ENCODE results near the gene DNAJB11. TPM values are rescaled to one million over a fixed set of nuclear protein-coding genes. Genes with fewer than 3 reads are reported as not detected.
"Not testable (repeated sequence)": the region's sequence is repeated elsewhere in the genome, so short reads cannot be mapped to it uniquely, and the experiment has no call there.

DNAJB11 gene
- total RNA-seq, 1 experiment from 2014 or later, result 237 TPM

- no peak for DNase-seq (ENCODE audit: low read depth)
Measured at GRCh38 chr3:186551387-186551786, 19.1 kb upstream of the DNAJB11 start.

- DNase-seq (ENCODE audit: low read depth), result no peak
Measured at GRCh38 chr3:186552408-186553031, 18.0 kb upstream of the DNAJB11 start.

- no peak for DNase-seq (ENCODE audit: low read depth)
Measured at GRCh38 chr3:186564586-186564985, 5.9 kb upstream of the DNAJB11 start.

GRCh38 chr3:186566772-186567071, 3.8 kb upstream of the DNAJB11 start:
- no peak for DNase-seq (ENCODE audit: low read depth)

- peak; percentile 86 for DNase-seq (ENCODE audit: low read depth)
Measured at GRCh38 chr3:186567072-186567921, 3.2 kb upstream of the DNAJB11 start, which contains the start of gene TBCCD1. TSS of gene TBCCD1 (minus strand) at chr3:186567339. CDS start at chr3:186564329, 3,010 bp downstream.

GRCh38 chr3:186569361-186569760, 1.2 kb upstream of the DNAJB11 start:
- not testable (repeated sequence) for DNase-seq (ENCODE audit: low read depth)

GRCh38 chr3:186569779-186570095, 783 bp upstream of the DNAJB11 start:
- no peak for DNase-seq (ENCODE audit: low read depth)

GRCh38 chr3:186570941-186571643, 572 bp downstream of the DNAJB11 start:
- DNase-seq (ENCODE audit: low read depth), result no peak

GRCh38 chr3:186571644-186572013, 1.1 kb downstream of the DNAJB11 start:
- DNase-seq (ENCODE audit: low read depth), result no peak

GRCh38 chr3:186577521-186577920, 7.0 kb downstream of the DNAJB11 start:
- DNase-seq (ENCODE audit: low read depth), result no peak

GRCh38 chr3:186580785-186581184, 10.3 kb downstream of the DNAJB11 start:
- DNase-seq (ENCODE audit: low read depth), result no peak

- no peak for DNase-seq (ENCODE audit: low read depth)
Measured at GRCh38 chr3:186582541-186582940, 12.0 kb downstream of the DNAJB11 start.

- peak; percentile 79 for DNase-seq (ENCODE audit: low read depth)
Measured at GRCh38 chr3:186583831-186584230, 13.3 kb downstream of the DNAJB11 start.

GRCh38 chr3:186586245-186586644, 15.7 kb downstream of the DNAJB11 start:
- not testable (repeated sequence) for DNase-seq (ENCODE audit: low read depth)

GRCh38 chr3:186587183-186587582, 16.7 kb downstream of the DNAJB11 start:
- no peak for DNase-seq (ENCODE audit: low read depth)

GRCh38 chr3:186588632-186589031, 18.1 kb downstream of the DNAJB11 start:
- DNase-seq (ENCODE audit: low read depth), result peak; percentile 34

- no peak for DNase-seq (ENCODE audit: low read depth)
Measured at GRCh38 chr3:186589121-186589520, 18.6 kb downstream of the DNAJB11 start.

- peak; percentile 79 for DNase-seq (ENCODE audit: low read depth)
Measured at GRCh38 chr3:186589856-186590579, 19.5 kb downstream of the DNAJB11 start.

GRCh38 chr3:186590580-186591295, 20.2 kb downstream of the DNAJB11 start:
- no peak for DNase-seq (ENCODE audit: low read depth)

GRCh38 chr3:186592682-186593081, 22.2 kb downstream of the DNAJB11 start:
- no peak for DNase-seq (ENCODE audit: low read depth)

GRCh38 chr3:186593862-186594261, 23.3 kb downstream of the DNAJB11 start:
- no peak for DNase-seq (ENCODE audit: low read depth)

Measured in M059J (cell line).